GM13976 (cell line): Measurements from ENCODE around the gene APAF1.

ENCODE experiments used
- DNase-seq: peaks from one replicate; pipeline ENCODE4 v3.0.0; 2012; ENCODE audit warnings: low spot score
- in situ Hi-C: fragments of 300-500 bp; cut with MboI; formaldehyde crosslinking; loops from one replicate; pipeline ENCODE4 v1.12.0; 2022; ENCODE audit warnings: low sequenced_read_pairs, mixed read lengths, inconsistent platforms; ENCODE audit not compliant: unreplicated experiment
- TF ChIP-seq, protein P1 (sequence below): IDR thresholded peaks from 2 replicates; pipeline ENCODE4 v1.5.1; 2012; ENCODE audit warnings: borderline replicate concordance, mild to moderate bottlenecking; ENCODE audit not compliant: insufficient read depth; ENCODE audit errors: extremely low read depth, missing control alignments, control extremely low read depth

The APAF1 gene

DNA sequence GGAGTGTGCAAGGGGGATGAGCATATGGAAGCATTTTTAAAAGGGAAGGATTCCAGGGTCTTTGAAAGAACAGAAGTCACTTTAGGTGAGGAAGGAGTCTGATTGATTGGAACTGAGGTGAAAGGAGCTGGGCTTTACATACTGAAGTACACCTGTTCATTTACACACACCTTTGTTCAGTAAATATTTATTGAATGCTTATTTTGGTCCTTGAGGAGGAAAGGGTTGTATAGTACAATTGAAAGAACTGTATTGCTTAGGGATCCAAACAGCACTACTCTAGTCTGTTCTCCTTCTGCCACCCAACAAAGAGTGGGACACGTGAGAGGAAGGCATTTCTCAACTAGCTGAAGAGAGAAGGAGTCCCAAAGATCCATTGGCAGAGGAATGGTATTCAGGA, 63.9 kb downstream of the APAF1 start:
- in situ Hi-C loops: no loop called here
- TF ChIP-seq, protein P1, sequence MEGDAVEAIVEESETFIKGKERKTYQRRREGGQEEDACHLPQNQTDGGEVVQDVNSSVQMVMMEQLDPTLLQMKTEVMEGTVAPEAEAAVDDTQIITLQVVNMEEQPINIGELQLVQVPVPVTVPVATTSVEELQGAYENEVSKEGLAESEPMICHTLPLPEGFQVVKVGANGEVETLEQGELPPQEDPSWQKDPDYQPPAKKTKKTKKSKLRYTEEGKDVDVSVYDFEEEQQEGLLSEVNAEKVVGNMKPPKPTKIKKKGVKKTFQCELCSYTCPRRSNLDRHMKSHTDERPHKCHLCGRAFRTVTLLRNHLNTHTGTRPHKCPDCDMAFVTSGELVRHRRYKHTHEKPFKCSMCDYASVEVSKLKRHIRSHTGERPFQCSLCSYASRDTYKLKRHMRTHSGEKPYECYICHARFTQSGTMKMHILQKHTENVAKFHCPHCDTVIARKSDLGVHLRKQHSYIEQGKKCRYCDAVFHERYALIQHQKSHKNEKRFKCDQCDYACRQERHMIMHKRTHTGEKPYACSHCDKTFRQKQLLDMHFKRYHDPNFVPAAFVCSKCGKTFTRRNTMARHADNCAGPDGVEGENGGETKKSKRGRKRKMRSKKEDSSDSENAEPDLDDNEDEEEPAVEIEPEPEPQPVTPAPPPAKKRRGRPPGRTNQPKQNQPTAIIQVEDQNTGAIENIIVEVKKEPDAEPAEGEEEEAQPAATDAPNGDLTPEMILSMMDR: no peak
- DNase-seq: no peak

DNA sequence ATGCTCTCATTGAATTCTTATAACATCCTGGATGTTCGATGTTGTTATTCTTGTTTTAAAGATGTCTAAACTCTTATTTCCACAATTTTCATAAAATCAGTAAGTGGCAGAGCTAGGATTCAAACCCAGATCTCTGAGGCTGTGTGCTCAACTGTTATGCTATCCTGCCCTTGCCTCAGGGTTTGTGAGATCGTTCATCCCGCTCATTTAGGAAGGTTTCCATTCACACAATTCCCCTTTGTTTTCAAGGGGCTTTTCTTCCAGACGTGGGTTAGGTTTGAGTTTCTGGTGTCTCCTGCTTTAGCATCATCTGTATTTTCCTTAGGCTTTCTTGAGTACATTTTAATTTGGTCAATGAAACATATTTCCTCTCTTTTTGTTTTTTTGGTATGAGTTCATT, 69.3 kb downstream of the APAF1 start:
- TF ChIP-seq, protein P1: no peak
- DNase-seq: no peak
- in situ Hi-C loops: no loop called here

DNA sequence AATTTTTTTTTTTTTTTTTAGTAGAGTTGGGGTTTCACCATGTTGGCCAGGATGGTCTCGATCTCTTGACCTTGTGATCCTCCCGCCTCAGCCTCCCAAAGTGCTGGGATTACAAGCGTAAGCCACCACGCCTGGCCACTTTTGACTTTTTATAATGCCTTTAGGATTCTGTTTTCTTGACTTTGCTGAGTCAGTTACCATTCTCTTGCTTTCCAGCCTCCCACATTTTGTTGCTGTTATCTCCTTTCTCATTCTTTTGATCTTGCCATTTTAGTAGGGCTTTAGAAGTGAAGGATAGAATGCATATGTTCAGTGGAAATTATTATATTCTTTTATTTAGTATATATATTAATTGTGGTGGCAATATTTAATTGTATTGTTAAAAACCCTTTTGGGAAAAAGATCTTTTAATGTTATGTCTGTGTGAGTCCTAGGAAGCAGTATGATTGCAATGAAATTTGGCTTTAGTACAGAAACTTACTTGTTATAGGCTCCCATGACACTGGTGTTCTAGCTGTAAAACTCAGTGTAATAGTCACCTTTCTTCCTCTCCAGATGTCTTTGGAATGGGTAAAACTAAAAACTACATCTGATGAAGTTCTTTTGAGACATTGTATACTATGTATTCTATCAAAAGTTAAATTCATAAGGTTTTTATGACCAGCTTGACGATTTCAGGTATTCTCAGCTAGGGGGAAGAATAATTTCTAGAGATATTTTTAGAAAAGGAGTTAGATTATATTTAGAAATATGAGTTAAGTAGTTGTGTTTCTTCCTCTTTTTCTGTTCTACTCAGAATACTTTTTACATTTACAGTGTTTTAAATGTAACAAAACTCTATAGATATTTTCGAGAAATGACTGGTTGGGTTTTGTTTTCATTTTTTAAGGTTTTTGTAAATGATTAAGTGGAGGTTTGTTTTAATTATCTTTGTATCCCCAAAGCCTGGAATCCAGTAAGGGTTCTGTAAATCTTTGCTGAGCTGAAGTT, 74.7 kb downstream of the APAF1 start:
- DNase-seq: peak; percentile 30
- TF ChIP-seq, protein P1: no peak
- in situ Hi-C loops: no loop called here

DNA sequence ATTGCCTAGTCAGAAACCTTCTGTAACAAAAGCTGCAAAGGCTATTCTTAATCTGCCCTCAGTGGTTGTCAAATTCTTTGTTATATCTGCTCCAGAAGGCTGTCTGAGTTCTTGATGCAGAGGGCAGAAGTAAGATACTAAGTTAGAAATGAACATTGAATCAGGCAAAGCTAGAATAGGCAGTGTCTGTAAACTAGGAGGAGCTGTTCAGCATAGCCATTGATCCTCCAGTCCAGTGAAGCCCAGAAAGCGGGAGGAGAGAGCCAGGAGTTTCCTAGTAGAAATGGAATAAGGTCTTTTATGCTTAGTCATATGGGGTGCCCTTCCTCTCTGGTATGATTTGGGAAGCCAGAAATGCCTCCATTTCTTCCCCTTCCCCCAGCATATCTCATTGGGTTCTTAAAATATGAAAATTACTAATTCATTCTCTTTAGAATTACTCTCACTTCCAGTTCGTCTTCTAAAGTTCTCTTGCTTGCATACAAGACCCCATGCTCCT, 76.2 kb downstream of the APAF1 start:
- TF ChIP-seq, protein P1: no peak
- DNase-seq: no peak
- in situ Hi-C loops: no loop called here

DNA sequence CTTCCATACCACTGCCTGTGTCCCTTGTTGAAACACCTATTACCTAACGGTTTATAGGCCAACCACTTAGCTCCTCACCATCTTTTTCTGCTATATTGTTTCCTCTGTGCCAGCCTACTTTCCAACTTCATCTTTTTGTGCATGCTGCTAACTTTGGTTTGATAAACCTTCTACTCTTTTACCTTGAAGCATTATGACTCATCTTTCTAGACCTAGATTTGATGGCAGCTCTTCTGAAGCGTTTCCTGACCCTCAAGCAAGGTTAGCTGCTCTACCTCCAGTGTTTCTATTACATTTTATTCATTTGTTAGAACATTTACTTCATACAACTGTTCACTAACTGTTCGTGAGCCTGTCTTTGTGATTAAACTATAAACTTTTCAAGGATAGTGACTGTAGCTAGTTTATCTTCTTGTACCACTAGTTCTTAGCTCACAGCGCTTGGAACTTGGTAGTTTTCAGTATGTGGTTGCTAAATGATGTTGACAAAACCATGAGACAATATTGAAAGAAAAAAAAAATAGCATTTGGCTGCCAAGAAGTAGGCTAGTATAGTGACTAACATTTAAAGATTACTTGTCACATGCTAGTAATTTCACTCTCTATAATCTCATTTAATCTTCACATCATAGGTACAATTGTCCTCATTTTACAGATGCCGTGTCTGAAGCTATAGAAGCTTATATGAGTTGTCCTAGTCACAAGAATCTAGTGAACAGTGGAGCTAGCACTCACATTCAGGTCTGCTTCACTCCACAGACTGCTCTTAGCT, 79.5 kb downstream of the APAF1 start:
- TF ChIP-seq, protein P1: no peak
- in situ Hi-C loops: loop anchor here (25.0 kb wide), 1 partner anchor 263 kb away; no protein-coding TSS in a partner anchor
- no peak for DNase-seq
